Fibroblast of the aortic adventitia (primary cell): ENCODE results near the gene LTBP1. TPM values are rescaled to one million over a fixed set of nuclear protein-coding genes. Genes with fewer than 3 reads are reported as not detected.
A peak's percentile ranks its signal among the peaks of the same experiment; 100 is the strongest.

Experiments
- DNase-seq: peaks from one replicate; pipeline ENCODE4 v3.0.0-alpha.2; 2010; ENCODE audit warnings: low read depth
- H3K4me3 ChIP-seq: 2 replicates; pipeline ENCODE4 v1.5.1; 2011; ENCODE audit warnings: low read depth, mild to moderate bottlenecking, control low read depth, low read length, moderate library complexity
- total RNA-seq: library from RNA; depleted of rRNA; stranded (reverse); fragments of >200 nt; gene quantifications from 2 replicates; pipeline ENCODE4 v1.2.3, GENCODE V29; 2012; ENCODE audit warnings: low replicate concordance
- TF ChIP-seq, protein P1 (sequence below): IDR thresholded peaks from 2 replicates; pipeline ENCODE4 v1.5.1; 2011; ENCODE audit warnings: mild to moderate bottlenecking, low read length, control low read depth, inconsistent platforms; ENCODE audit not compliant: insufficient read depth

The LTBP1 gene
- total RNA-seq, 1 donor = 947 TPM

DNA sequence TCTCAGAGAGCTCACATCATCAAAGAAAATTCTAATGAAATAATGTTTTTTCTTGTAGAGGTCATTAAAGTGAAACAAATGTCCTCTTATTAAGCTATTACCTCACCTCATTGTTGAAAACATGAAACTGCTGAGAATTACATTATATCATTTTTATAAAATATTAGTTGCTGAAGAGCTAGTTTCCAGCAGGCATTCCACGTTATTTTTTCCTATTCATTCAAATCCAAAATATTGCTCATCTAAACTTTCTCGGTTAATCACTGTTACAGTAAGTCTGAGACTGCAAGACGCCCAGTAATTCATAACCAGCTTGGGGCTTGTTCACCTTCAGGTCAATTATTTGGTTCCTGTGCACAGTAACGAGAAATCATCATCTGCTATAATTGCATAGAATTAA lies 391.2 kb downstream of the LTBP1 start:
- H3K4me3 ChIP-seq = no peak overlapping the region
- no peak for DNase-seq
- TF ChIP-seq, protein P1, sequence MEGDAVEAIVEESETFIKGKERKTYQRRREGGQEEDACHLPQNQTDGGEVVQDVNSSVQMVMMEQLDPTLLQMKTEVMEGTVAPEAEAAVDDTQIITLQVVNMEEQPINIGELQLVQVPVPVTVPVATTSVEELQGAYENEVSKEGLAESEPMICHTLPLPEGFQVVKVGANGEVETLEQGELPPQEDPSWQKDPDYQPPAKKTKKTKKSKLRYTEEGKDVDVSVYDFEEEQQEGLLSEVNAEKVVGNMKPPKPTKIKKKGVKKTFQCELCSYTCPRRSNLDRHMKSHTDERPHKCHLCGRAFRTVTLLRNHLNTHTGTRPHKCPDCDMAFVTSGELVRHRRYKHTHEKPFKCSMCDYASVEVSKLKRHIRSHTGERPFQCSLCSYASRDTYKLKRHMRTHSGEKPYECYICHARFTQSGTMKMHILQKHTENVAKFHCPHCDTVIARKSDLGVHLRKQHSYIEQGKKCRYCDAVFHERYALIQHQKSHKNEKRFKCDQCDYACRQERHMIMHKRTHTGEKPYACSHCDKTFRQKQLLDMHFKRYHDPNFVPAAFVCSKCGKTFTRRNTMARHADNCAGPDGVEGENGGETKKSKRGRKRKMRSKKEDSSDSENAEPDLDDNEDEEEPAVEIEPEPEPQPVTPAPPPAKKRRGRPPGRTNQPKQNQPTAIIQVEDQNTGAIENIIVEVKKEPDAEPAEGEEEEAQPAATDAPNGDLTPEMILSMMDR = no peak

DNA sequence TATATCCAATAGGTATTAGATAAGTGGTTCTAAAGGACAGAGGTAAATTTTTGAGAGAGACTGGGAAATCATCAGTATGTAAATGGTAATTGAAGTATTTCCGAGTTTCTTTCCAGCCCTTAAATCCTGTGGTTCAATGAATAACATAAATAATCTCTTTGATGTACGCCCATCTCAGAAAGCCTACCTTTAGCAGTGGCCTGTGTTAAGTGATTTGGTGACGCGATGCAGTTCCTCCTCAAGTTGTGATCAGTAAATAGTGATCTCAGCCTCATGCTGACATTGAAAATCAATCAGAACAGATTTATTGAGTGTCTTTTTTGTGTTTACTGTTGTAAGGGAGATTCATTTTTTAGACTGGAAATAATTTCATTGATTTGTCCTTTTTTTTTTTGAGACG lies 392.5 kb downstream of the LTBP1 start:
- TF ChIP-seq, protein P1 = no peak
- no peak for DNase-seq
- no peak overlapping the region for H3K4me3 ChIP-seq

DNA sequence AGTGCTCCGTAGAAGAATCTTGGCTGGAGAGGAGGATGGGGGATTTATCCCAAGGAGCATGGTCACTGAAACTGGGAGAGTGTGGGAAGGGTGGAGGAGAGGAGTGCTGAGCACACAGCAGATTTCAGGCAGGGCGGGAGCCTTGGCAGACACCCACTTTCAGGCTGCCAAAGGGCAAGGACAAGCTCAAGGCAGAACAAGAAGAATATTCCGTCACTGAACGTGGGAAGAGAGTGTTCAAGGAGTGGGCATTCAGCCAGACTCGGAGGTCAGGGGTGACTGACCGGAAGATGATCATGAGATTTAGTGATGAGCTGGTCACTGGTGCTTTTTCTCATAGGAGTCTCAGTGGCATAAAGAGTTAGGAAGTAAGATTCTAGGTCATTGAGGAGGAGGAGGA lies 393.5 kb downstream of the LTBP1 start:
- peak; percentile 75 for DNase-seq
- H3K4me3 ChIP-seq = no peak overlapping the region
- TF ChIP-seq, protein P1 = no peak

DNA sequence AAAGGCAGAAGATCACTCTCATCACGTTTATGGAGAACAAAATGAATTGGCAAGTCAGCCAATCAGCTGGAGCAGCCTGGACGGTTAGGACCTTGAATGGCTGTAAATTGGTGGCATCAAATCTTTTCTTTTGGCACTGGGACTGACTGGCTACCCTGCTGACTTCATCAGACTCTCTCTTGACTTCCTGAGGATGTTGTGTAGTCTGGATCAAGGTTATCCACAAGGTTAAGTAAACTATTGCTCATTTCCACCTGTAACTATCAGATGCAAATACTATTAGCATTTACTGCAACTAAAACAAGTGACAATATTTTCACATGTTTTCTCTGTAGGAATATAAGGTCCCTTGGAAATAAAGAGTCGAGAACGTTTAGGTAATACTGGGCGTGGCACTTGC lies 395.4 kb downstream of the LTBP1 start:
- no peak for DNase-seq
- H3K4me3 ChIP-seq = no peak overlapping the region
- TF ChIP-seq, protein P1 = no peak

DNA sequence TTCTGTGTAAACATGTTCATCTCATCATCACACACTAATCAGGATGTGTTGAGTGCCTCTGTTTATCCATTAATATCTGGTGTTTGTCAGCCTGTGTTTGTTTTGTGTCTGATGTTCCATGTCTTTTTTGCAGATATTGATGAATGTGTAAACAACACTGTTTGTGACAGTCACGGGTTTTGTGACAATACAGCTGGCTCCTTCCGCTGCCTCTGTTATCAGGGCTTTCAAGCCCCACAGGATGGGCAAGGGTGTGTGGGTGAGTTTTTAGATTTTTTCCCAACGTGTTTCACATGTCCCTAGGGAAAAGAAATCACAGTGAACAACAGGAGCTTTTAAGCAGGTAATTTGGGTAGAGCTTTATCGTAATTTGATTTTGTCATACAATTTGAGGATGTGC lies 396.0 kb downstream of the LTBP1 start:
- TF ChIP-seq, protein P1 = no peak
- DNase-seq = no peak
- H3K4me3 ChIP-seq = no peak overlapping the region

DNA sequence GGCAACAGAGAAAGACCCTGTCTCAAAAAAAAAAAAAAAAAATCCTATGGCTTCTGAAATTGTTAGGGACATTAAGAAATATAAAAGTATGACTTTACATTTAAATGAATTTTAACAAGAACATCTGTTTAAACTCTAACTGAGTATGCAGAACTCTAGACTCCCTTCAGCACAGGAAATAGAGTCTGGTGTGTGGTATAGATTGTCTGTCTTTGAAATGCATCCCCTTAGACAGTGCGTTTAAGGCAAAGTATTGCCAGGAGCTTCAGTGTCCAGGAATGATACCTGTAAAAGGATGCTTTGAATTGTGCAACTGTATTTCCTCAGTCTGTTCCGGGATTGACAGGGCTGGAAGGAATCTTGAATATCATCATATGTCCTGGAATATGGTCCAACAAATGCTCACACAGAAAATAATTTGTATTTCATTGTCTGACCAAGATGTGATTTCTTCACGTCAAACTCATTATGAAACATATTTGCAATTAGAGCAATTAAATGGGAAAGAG lies 396.7 kb downstream of the LTBP1 start:
- no peak overlapping the region for H3K4me3 ChIP-seq
- DNase-seq = no peak
- TF ChIP-seq, protein P1 = no peak

DNA sequence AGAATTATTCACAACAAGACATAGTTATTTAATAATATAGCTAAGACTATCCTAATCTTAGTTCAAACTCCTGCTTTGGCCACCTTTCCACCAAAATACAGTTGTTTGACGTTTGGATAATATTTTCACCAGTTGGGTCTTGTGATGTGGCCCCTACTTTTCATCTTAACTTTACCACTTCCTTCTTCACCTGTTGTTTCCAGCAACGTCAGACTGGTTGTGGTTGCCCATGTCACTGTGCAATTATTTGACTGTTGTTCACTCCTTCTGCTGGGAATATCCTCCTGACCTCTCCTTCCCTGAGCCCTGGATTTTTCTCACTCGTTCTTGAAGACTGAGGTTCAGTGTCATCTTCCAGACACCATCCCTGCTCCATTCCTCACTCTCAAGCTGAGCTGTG lies 397.5 kb downstream of the LTBP1 start:
- H3K4me3 ChIP-seq = no peak overlapping the region
- TF ChIP-seq, protein P1 = no peak
- DNase-seq = no peak
